K562 (cell line): ENCODE data around the gene VPS37B. TPM values are rescaled to one million over a fixed set of nuclear protein-coding genes. Genes with fewer than 3 reads are reported as not detected.

Source experiments
- ATAC-seq: fragments of 200-7000 bp; cut with Tn5 transposase; 3 replicates; pipeline ENCODE4 v1.9.1; 2020; ENCODE audit warnings: moderate library complexity
- BruUV-seq: library from RNA; stranded (reverse); fragments of 400-500 nt; replicated peaks from 2 replicates; lab custom pipeline; 2021; lab: Mats Ljungman, UMichigan
- CTCF ChIA-PET: fragments of 300-600 bp; formaldehyde crosslinking; extraction: SDS; loops from one replicate; lab custom pipeline; 2021; ENCODE audit warnings: low intra/inter-chr PET ratio; lab: Yijun Ruan, JAX
- POLR2A ChIA-PET: fragments of 300-600, 350-650 bp; sonication (Branson Sonifier 250); formaldehyde crosslinking; extraction: SDS; loops from one replicate; lab custom pipeline; 2021; ENCODE audit warnings: antibody characterized with exemption, inconsistent platforms; lab: Yijun Ruan, JAX
- DNase-seq, 4 experiments: peaks; one replicate each; pipeline versions ENCODE4 v3.0.0 to v3.0.0-alpha.2; 2011 to 2018; ENCODE audit warnings: low spot score in 3 of 4, mixed read lengths in 3 of 4; ENCODE audit errors: extremely low read depth in 1 of 4
- FAIRE-seq: peaks from 2 replicates; lab custom pipeline; 2011; peaks lifted over from hg19 to GRCh38; lab: Jason Lieb, UNC
- H2AFZ ChIP-seq: 2 replicates; pipeline ENCODE4 v1.6.0; 2011; ENCODE audit warnings: low read depth, low read length, control low read depth, inconsistent platforms
- H3K27ac ChIP-seq: fragments of 200-600 bp; 3 replicates; pipeline ENCODE4 v1.8.0; 2011; ENCODE audit warnings: low read depth, mild to moderate bottlenecking, control low read depth, inconsistent platforms, low read length, moderate library complexity, mixed read lengths; ENCODE audit errors: extremely low read depth
- H3K27me3 ChIP-seq, 2 experiments: fragments of 300-600 bp in 1 of 2; 2 replicates in 1 of 2; 3 replicates in 1 of 2; pipeline versions ENCODE4 v1.6.0 to v1.8.0; 2011; ENCODE audit warnings: inconsistent platforms in 2 of 2, low read length in 2 of 2, mild to moderate bottlenecking in 1 of 2, mixed read lengths in 1 of 2, moderate library complexity in 1 of 2; ENCODE audit not compliant: control insufficient read depth in 2 of 2, insufficient read depth in 2 of 2
- H3K36me3 ChIP-seq: fragments of 300-600 bp; 3 replicates; pipeline ENCODE4 v1.8.0; 2011; ENCODE audit warnings: mild to moderate bottlenecking, low read length, inconsistent platforms; ENCODE audit not compliant: control insufficient read depth, insufficient read depth
- H3K4me1 ChIP-seq, 2 experiments: fragments of 200-600 bp in 1 of 2; replicated peaks in 1 of 2; 2 replicates in 1 of 2; 3 replicates in 1 of 2; pipeline versions ENCODE4 v1.5.1 to v1.8.0; 2011; ENCODE audit warnings: inconsistent platforms in 2 of 2, low read length in 2 of 2, mild to moderate bottlenecking in 1 of 2, mixed read lengths in 1 of 2, moderate library complexity in 1 of 2; ENCODE audit not compliant: control insufficient read depth in 2 of 2, insufficient read depth in 2 of 2
- H3K4me2 ChIP-seq: 2 replicates; pipeline ENCODE4 v1.6.1; 2011; ENCODE audit warnings: low read length, control low read depth, inconsistent platforms, mixed read lengths; ENCODE audit not compliant: insufficient read depth
- H3K4me3 ChIP-seq: fragments of 200-600 bp; sonication (generic), shearing (Covaris generic); 2 replicates; pipeline ENCODE4 v1.5.1; 2016; ENCODE audit warnings: control low read depth, inconsistent platforms
- H3K79me2 ChIP-seq: fragments of 200-600 bp; 3 replicates; pipeline ENCODE4 v1.8.0; 2011; ENCODE audit warnings: low read length, inconsistent platforms; ENCODE audit not compliant: control insufficient read depth, insufficient read depth
- H3K9ac ChIP-seq, 2 experiments: 2 replicates each; pipeline versions ENCODE4 v1.6.0 to v1.6.1; 2011; ENCODE audit warnings: low read depth in 2 of 2, low read length in 2 of 2, control low read depth in 1 of 2, inconsistent platforms in 1 of 2, mild to moderate bottlenecking in 1 of 2, mixed read lengths in 1 of 2; ENCODE audit not compliant: insufficient read depth in 1 of 2
- H3K9me1 ChIP-seq: one replicate; pipeline ENCODE4 v1.6.0; 2011; ENCODE audit warnings: inconsistent platforms, mild to moderate bottlenecking, low read length, moderate library complexity; ENCODE audit not compliant: control insufficient read depth, insufficient read depth
- H3K9me3 ChIP-seq: replicated peaks from 2 replicates; pipeline ENCODE4 v1.5.1; 2011; ENCODE audit warnings: low read depth, low read length, inconsistent platforms; ENCODE audit not compliant: control insufficient read depth, insufficient read depth
- H4K20me1 ChIP-seq: replicated peaks from 2 replicates; pipeline ENCODE4 v1.6.1; 2011; ENCODE audit warnings: low read length, inconsistent platforms, mixed read lengths; ENCODE audit not compliant: control insufficient read depth, insufficient read depth
- ADNP ChIP-seq: fragments of 200-800 bp; sonication (Bioruptor generic); IDR thresholded peaks from 2 replicates; pipeline ENCODE4 v1.6.1; 2016; ENCODE audit warnings: missing genetic modification characterization, missing compliant biosample characterization
- CXXC5 ChIP-seq: fragments of 250-450 bp; sonication (Bioruptor Pico); IDR thresholded peaks from 2 replicates; pipeline ENCODE4 v1.8.0; 2022; ENCODE audit warnings: inconsistent platforms, mild to moderate bottlenecking, moderate library complexity
- EHMT2 ChIP-seq: fragments of 450-650 bp; IDR thresholded peaks from 2 replicates; pipeline ENCODE4 v1.6.1; 2018; ENCODE audit warnings: antibody characterized with exemption
- NCOA4 ChIP-seq: fragments of 450-650 bp; IDR thresholded peaks from 2 replicates; pipeline ENCODE4 v1.6.1; 2018; ENCODE audit warnings: mild to moderate bottlenecking; ENCODE audit not compliant: partially characterized antibody
- PTRF ChIP-seq: fragments of 450-650 bp; IDR thresholded peaks from 2 replicates; pipeline ENCODE4 v1.6.1; 2016; ENCODE audit warnings: mild to moderate bottlenecking, missing genetic modification characterization, missing compliant biosample characterization
- PTTG1 ChIP-seq: fragments of 450-650 bp; IDR thresholded peaks from 2 replicates; pipeline ENCODE4 v1.6.1; 2016; ENCODE audit warnings: low read depth, mild to moderate bottlenecking, missing genetic modification characterization, missing compliant biosample characterization
- RBBP5 ChIP-seq: fragments of 200-600 bp; sonication (generic); IDR thresholded peaks from 2 replicates; pipeline ENCODE4 v1.6.1; 2012; ENCODE audit warnings: borderline replicate concordance, mild to moderate bottlenecking, low read length, control low read depth, inconsistent platforms; ENCODE audit not compliant: insufficient read depth, poor library complexity, severe bottlenecking
- RNF2 ChIP-seq: sonication (generic); IDR thresholded peaks from 2 replicates; pipeline ENCODE4 v1.6.1; 2016
- SIN3A ChIP-seq, 2 experiments: fragments of 150-350 bp in 1 of 2; IDR thresholded peaks; 2 replicates each; pipeline ENCODE4 v1.6.1; 2011 to 2016; ENCODE audit warnings: borderline replicate concordance in 2 of 2, low read depth in 2 of 2, low read length in 2 of 2, mild to moderate bottlenecking in 2 of 2, moderate library complexity in 2 of 2; ENCODE audit not compliant: control insufficient read depth in 1 of 2
- SREBF1 ChIP-seq: fragments of 150-350 bp; IDR thresholded peaks from 2 replicates; pipeline ENCODE4 v1.6.1; 2014; ENCODE audit warnings: antibody characterized with exemption, low read depth, low read length, borderline replicate concordance
- THRAP3 ChIP-seq: fragments of 450-650 bp; IDR thresholded peaks from 2 replicates; pipeline ENCODE4 v1.6.1; 2016; ENCODE audit warnings: mild to moderate bottlenecking, inconsistent platforms, borderline replicate concordance
- ZNF239 ChIP-seq: fragments of 250-450 bp; sonication (Bioruptor Pico); IDR thresholded peaks from 2 replicates; pipeline ENCODE4 v1.4.0; 2020; ENCODE audit warnings: mild to moderate bottlenecking
- ZNF347 ChIP-seq: fragments of 450-650 bp; formaldehyde crosslinking; IDR thresholded peaks from 2 replicates; pipeline ENCODE4 v1.4.0; 2020; ENCODE audit warnings: low read depth, mild to moderate bottlenecking, moderate library complexity
- WGBS: fragments of 100-300 bp; shearing (Covaris generic); methylation state at CpG from one replicate; pipeline ENCODE4 v1.1.6; 2016; ENCODE audit warnings: low coverage, mixed read lengths; ENCODE audit not compliant: insufficient coverage; ENCODE audit errors: missing lambda C conversion rate; 5-methylcytosine and 5-hydroxymethylcytosine counted together
- in situ Hi-C: fragments of 300-500 bp; cut with MboI; formaldehyde crosslinking; loops from 4 replicates; pipeline ENCODE4 v1.15.0; 2018; ENCODE audit warnings: inconsistent platforms, mixed read lengths
- intact Hi-C: fragments of 100-400 bp; cut with micrococcal nuclease; formaldehyde crosslinking; loops from 2 replicates; pipeline ENCODE4 v1.14.2; 2022
- polyA plus RNA-seq, 8 experiments: library from polyadenylated mRNA; depleted of rRNA in 4 of 8; stranded (reverse) in 5 of 8; unstranded in 3 of 8; fragments of >200 nt; fragmentation: Nextera tagmentation in 2 of 8; fragmentation: Illumina TruSeq in 1 of 8; extraction: Ambion mirVana in 2 of 8; extraction: Trizol in 1 of 8; gene quantifications; 2 replicates each; pipeline versions ENCODE4 v1.2.1 to v1.2.3, GENCODE V29; 2011 to 2014; ENCODE audit warnings: inconsistent platforms in 1 of 8, missing spikeins in 1 of 8
- total RNA-seq, 7 experiments: library from RNA; depleted of rRNA in 6 of 7; stranded (reverse); fragments of >200 nt in 6 of 7; fragmentation: Illumina TruSeq in 2 of 7; extraction: Trizol in 2 of 7; gene quantifications; 2 replicates each; pipeline versions ENCODE4 v1.2.1 to v1.2.3, GENCODE V29; 2011 to 2021; ENCODE audit warnings: low replicate concordance in 1 of 7
- TF ChIP-seq, protein P1 (sequence below), 2 experiments: fragments of 150-350 bp in 1 of 2; IDR thresholded peaks; 2 replicates each; pipeline ENCODE4 v1.6.1; 2012 to 2016; ENCODE audit warnings: low read depth in 2 of 2, low read length in 2 of 2, mild to moderate bottlenecking in 1 of 2, moderate library complexity in 1 of 2
- TF ChIP-seq, protein P2 (sequence below): sonication (generic); IDR thresholded peaks from 2 replicates; pipeline ENCODE4 v1.6.1; 2016
- TF ChIP-seq, protein P3 (sequence below): fragments of 250-450 bp; sonication (Bioruptor Pico); IDR thresholded peaks from 2 replicates; pipeline ENCODE4 v1.8.0; 2021; ENCODE audit warnings: mild to moderate bottlenecking, moderate library complexity
- TF ChIP-seq, protein P4 (sequence below), 2 experiments: fragments of 250-450 bp in 1 of 2; fragments of 450-650 bp in 1 of 2; sonication (Bioruptor Pico) in 1 of 2; IDR thresholded peaks; 2 replicates each; pipeline versions ENCODE4 v1.6.1 to v1.8.0; 2016 to 2021; ENCODE audit warnings: mild to moderate bottlenecking in 2 of 2, moderate library complexity in 2 of 2, missing compliant biosample characterization in 1 of 2, missing genetic modification characterization in 1 of 2

The VPS37B gene
- total and polyA plus RNA-seq, 9 of the 15 experiments (the other 6 are each of a cell fraction or from before 2014, with no cell fraction given), result 0.28 to 37.4 (median 17.9) TPM

DNA sequence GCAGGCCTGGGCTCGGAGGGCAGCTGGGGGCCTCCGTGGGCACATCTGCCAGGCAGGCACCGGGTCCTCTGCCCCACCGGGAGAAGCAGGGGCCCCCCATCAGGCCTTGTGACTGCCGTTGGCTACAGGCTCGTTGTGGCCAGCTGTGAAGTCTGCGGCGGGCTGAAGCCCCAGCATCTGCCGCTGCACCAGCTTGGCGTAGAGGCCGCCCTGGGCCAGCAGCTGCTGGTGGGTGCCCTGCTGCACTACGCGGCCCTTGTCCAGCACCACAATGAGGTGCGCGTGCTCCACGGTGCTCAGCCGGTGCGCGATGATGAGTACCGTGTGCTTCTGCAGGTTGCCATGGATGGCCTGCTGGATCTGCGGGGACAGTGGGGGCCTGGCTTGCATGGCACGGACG, 33.9 kb upstream of the VPS37B start:
- no peak for ATAC-seq
- H2AFZ ChIP-seq, result no peak overlapping the region
- H3K9ac ChIP-seq, result peak overlapping the region in 1 of 2 experiments; percentile 64; a peak in 1 of 4 replicates
- BruUV-seq, result no TSS peak
- no peaks in the 10 kb centered on the region for H3K9me3 ChIP-seq
- H3K4me2 ChIP-seq, result no peak overlapping the region
- H3K79me2 ChIP-seq, result no peaks in the 10 kb centered on the region
- H4K20me1 ChIP-seq, result no peaks in the 10 kb centered on the region
- no peaks in the 10 kb centered on the region; the same call in 2 of the 3 replicates for H3K36me3 ChIP-seq
- in situ Hi-C loops, result no loop called here
- H3K4me3 ChIP-seq, result no peak overlapping the region
- CTCF ChIA-PET, result no interaction called here
- POLR2A ChIA-PET, result no interaction called here
- H3K27me3 ChIP-seq, result no peaks in the 10 kb centered on the region
- FAIRE-seq, result no peak
- WGBS, result 80% methylated on average over 22 of the region's 23 CpGs
- H3K27ac ChIP-seq, result no peak overlapping the region
- H3K4me1 ChIP-seq, result peaks cover 0 to 9% of the 10 kb centered on the region in 2 experiments; a peak in 1 of 5 replicates
- H3K9me1 ChIP-seq, result no peaks in the 10 kb centered on the region
- DNase-seq, result no peak
- intact Hi-C loops, result no loop called here
- TF ChIP-seq ZNF239 (CRISPR knock-in tag), result no peak
- no peak for TF ChIP-seq CXXC5 (CRISPR knock-in tag)
- TF ChIP-seq, protein P1, sequence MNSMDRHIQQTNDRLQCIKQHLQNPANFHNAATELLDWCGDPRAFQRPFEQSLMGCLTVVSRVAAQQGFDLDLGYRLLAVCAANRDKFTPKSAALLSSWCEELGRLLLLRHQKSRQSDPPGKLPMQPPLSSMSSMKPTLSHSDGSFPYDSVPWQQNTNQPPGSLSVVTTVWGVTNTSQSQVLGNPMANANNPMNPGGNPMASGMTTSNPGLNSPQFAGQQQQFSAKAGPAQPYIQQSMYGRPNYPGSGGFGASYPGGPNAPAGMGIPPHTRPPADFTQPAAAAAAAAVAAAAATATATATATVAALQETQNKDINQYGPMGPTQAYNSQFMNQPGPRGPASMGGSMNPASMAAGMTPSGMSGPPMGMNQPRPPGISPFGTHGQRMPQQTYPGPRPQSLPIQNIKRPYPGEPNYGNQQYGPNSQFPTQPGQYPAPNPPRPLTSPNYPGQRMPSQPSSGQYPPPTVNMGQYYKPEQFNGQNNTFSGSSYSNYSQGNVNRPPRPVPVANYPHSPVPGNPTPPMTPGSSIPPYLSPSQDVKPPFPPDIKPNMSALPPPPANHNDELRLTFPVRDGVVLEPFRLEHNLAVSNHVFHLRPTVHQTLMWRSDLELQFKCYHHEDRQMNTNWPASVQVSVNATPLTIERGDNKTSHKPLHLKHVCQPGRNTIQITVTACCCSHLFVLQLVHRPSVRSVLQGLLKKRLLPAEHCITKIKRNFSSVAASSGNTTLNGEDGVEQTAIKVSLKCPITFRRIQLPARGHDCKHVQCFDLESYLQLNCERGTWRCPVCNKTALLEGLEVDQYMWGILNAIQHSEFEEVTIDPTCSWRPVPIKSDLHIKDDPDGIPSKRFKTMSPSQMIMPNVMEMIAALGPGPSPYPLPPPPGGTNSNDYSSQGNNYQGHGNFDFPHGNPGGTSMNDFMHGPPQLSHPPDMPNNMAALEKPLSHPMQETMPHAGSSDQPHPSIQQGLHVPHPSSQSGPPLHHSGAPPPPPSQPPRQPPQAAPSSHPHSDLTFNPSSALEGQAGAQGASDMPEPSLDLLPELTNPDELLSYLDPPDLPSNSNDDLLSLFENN (IDR thresholded peaks at IDR 0.05; ENCODE audit: low read depth in 2 of 2, low read length in 2 of 2), result no peak
- no peak for TF ChIP-seq PTTG1 (tag)
- TF ChIP-seq SREBF1, result no peak
- TF ChIP-seq NCOA4, result no peak
- TF ChIP-seq ZNF347 (CRISPR knock-in tag), result no peak
- no peak for TF ChIP-seq RBBP5
- TF ChIP-seq RNF2, result no peak
- TF ChIP-seq, protein P2, sequence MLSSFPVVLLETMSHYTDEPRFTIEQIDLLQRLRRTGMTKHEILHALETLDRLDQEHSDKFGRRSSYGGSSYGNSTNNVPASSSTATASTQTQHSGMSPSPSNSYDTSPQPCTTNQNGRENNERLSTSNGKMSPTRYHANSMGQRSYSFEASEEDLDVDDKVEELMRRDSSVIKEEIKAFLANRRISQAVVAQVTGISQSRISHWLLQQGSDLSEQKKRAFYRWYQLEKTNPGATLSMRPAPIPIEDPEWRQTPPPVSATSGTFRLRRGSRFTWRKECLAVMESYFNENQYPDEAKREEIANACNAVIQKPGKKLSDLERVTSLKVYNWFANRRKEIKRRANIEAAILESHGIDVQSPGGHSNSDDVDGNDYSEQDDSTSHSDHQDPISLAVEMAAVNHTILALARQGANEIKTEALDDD, result no peak
- TF ChIP-seq EHMT2, result no peak
- no peak for TF ChIP-seq SIN3A (IDR thresholded peaks at IDR 0.05; ENCODE audit: borderline replicate concordance in 2 of 2, control insufficient read depth in 1 of 2, low read depth in 2 of 2, low read length in 2 of 2)
- no peak for TF ChIP-seq ADNP
- TF ChIP-seq, protein P3, sequence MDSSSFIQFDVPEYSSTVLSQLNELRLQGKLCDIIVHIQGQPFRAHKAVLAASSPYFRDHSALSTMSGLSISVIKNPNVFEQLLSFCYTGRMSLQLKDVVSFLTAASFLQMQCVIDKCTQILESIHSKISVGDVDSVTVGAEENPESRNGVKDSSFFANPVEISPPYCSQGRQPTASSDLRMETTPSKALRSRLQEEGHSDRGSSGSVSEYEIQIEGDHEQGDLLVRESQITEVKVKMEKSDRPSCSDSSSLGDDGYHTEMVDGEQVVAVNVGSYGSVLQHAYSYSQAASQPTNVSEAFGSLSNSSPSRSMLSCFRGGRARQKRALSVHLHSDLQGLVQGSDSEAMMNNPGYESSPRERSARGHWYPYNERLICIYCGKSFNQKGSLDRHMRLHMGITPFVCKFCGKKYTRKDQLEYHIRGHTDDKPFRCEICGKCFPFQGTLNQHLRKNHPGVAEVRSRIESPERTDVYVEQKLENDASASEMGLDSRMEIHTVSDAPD (CRISPR knock-in tag), result no peak
- TF ChIP-seq PTRF, result no peak
- TF ChIP-seq THRAP3, result no peak
- TF ChIP-seq, protein P4, sequence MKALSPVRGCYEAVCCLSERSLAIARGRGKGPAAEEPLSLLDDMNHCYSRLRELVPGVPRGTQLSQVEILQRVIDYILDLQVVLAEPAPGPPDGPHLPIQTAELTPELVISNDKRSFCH (CRISPR knock-in tag; IDR thresholded peaks at IDR 0.05), result no peak
- TF ChIP-seq, protein P4 (tag; IDR thresholded peaks at IDR 0.05), result no peak
